Prostate gland (tissue), 2 donors: ENCODE data around the gene RYR3.

Experiments
- POLR2A ChIP-seq: fragments of 450-650 bp; IDR thresholded peaks from one replicate; pipeline ENCODE4 v1.6.1; 2016; ENCODE audit warnings: antibody characterized with exemption, mild to moderate bottlenecking
- POLR2AphosphoS5 ChIP-seq: sonication (generic); formaldehyde crosslinking; IDR thresholded peaks from one replicate; pipeline ENCODE4 v1.6.1; 2017; ENCODE audit warnings: antibody characterized with exemption
- TF ChIP-seq, protein P1 (sequence below), 4 experiments: fragments of 200-600 bp in 2 of 4; fragments of 450-650 bp in 2 of 4; sonication (generic) in 2 of 4; IDR thresholded peaks; 1 replicate in 3 of 4; 2 replicates in 1 of 4; pipeline ENCODE4 v1.5.1; 2016 to 2019; ENCODE audit warnings: antibody characterized with exemption in 4 of 4, mild to moderate bottlenecking in 2 of 4, moderate library complexity in 2 of 4

DNA sequence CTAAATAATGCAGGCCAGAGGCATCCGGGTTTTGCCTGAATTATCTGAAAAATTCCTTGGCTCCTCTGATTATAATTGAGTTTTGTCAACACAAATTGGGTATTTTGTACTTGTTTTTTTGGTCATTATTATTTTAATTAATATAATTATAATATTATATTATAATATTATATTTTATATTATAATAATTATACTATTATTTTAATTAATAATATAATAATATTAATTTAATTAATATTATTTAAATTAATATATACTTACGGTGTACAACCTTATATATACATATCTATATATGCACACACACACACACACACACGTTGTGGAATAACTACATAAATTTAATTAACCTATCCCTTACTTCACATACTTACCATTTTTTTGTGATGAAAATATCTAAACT is 73.5 kb downstream of the RYR3 start:
- TF ChIP-seq, protein P1, sequence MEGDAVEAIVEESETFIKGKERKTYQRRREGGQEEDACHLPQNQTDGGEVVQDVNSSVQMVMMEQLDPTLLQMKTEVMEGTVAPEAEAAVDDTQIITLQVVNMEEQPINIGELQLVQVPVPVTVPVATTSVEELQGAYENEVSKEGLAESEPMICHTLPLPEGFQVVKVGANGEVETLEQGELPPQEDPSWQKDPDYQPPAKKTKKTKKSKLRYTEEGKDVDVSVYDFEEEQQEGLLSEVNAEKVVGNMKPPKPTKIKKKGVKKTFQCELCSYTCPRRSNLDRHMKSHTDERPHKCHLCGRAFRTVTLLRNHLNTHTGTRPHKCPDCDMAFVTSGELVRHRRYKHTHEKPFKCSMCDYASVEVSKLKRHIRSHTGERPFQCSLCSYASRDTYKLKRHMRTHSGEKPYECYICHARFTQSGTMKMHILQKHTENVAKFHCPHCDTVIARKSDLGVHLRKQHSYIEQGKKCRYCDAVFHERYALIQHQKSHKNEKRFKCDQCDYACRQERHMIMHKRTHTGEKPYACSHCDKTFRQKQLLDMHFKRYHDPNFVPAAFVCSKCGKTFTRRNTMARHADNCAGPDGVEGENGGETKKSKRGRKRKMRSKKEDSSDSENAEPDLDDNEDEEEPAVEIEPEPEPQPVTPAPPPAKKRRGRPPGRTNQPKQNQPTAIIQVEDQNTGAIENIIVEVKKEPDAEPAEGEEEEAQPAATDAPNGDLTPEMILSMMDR (IDR thresholded peaks at IDR 0.05) = no peak
- no peak for TF ChIP-seq POLR2A
- no peak for TF ChIP-seq POLR2AphosphoS5
